C4-2B (cell line): ENCODE results near the gene OR10J4.

Source experiments
- CTCF ChIP-seq: fragments of 450-650 bp; conservative IDR thresholded peaks from 2 replicates; pipeline ENCODE4 v1.5.1; 2017; ENCODE audit warnings: mild to moderate bottlenecking
- ZFX ChIP-seq: fragments of 450-650 bp; IDR thresholded peaks from 2 replicates; pipeline ENCODE4 v1.6.1; 2017

- TF ChIP-seq CTCF = no peak
- no peak for TF ChIP-seq ZFX
These were observed 41.3 kb downstream of the OR10J4 start for GRCh38 chr1:159473335-159473734.
